HepG2 (cell line): Measurements from ENCODE around the gene GRHPR. TPM values are rescaled to one million over a fixed set of nuclear protein-coding genes. Genes with fewer than 3 reads are reported as not detected.

ENCODE experiments used
- ARID2 ChIP-seq: sonication (generic); formaldehyde crosslinking; IDR thresholded peaks from 2 replicates; pipeline ENCODE4 v1.8.1; 2022; ENCODE audit warnings: mild to moderate bottlenecking, missing genetic modification reagents, borderline replicate concordance
- ATM ChIP-seq: fragments of 450-650 bp; IDR thresholded peaks from 2 replicates; pipeline ENCODE4 v1.7.1; 2017; ENCODE audit warnings: mild to moderate bottlenecking, borderline replicate concordance
- BRCA1 ChIP-seq: sonication (generic); formaldehyde crosslinking; IDR thresholded peaks from 2 replicates; pipeline ENCODE4 v1.4.0; 2020; ENCODE audit warnings: missing genetic modification reagents
- BRD4 ChIP-seq: sonication (generic); formaldehyde crosslinking; IDR thresholded peaks from 2 replicates; pipeline ENCODE4 v1.4.0; 2020; ENCODE audit warnings: missing genetic modification reagents
- CEBPZ ChIP-seq: IDR thresholded peaks from 2 replicates; pipeline ENCODE4 v1.6.1; 2012; ENCODE audit warnings: low read length, improper control_type of control experiment
- MIER2 ChIP-seq: IDR thresholded peaks from 2 replicates; pipeline ENCODE4 v1.6.1; 2016; ENCODE audit warnings: missing biosample characterization, missing genetic modification reagents
- MTA1 ChIP-seq: sonication (generic); formaldehyde crosslinking; IDR thresholded peaks from 2 replicates; pipeline ENCODE4 v1.4.0; 2020; ENCODE audit warnings: missing genetic modification reagents, mild to moderate bottlenecking, borderline replicate concordance
- PAF1 ChIP-seq: IDR thresholded peaks from 2 replicates; pipeline ENCODE4 v1.6.1; 2016; ENCODE audit warnings: missing genetic modification reagents, missing compliant biosample characterization
- PAXIP1 ChIP-seq: sonication (generic); formaldehyde crosslinking; conservative IDR thresholded peaks from 2 replicates; pipeline ENCODE4 v1.4.0; 2020; ENCODE audit warnings: mild to moderate bottlenecking, missing genetic modification reagents, moderate library complexity
- RFX1 ChIP-seq: fragments of 450-650 bp; IDR thresholded peaks from 2 replicates; pipeline ENCODE4 v1.6.1; 2017
- SMARCC2 ChIP-seq: fragments of 450-650 bp; IDR thresholded peaks from 2 replicates; pipeline ENCODE4 v1.6.1; 2017; ENCODE audit warnings: antibody characterized with exemption, mild to moderate bottlenecking
- ZBED4 ChIP-seq: sonication (generic); formaldehyde crosslinking; IDR thresholded peaks from 2 replicates; pipeline ENCODE4 v1.4.0; 2020; ENCODE audit warnings: missing genetic modification reagents, borderline replicate concordance
- ZFP41 ChIP-seq: sonication (generic); formaldehyde crosslinking; IDR thresholded peaks from 2 replicates; pipeline ENCODE4 v1.4.0; 2020; ENCODE audit warnings: mild to moderate bottlenecking, missing genetic modification reagents, borderline replicate concordance
- ZFY ChIP-seq: sonication (generic); formaldehyde crosslinking; IDR thresholded peaks from 2 replicates; pipeline ENCODE4 v1.4.0; 2020; ENCODE audit warnings: missing genetic modification reagents
- ZKSCAN1 ChIP-seq: fragments of 150-350 bp; IDR thresholded peaks from 2 replicates; pipeline ENCODE4 v1.6.1; 2014; ENCODE audit warnings: low read length
- ZNF674 ChIP-seq: sonication (generic); formaldehyde crosslinking; IDR thresholded peaks from 2 replicates; pipeline ENCODE4 v1.5.0; 2020; ENCODE audit warnings: low read depth, mild to moderate bottlenecking, missing genetic modification reagents
- polyA plus RNA-seq, 8 experiments: library from polyadenylated mRNA; depleted of rRNA in 3 of 8; stranded (reverse) in 7 of 8; unstranded in 1 of 8; fragments of >200 nt; fragmentation: Illumina TruSeq in 4 of 8; extraction: Trizol in 4 of 8; gene quantifications; 2 replicates each; pipeline versions ENCODE4 v1.2.1 to v1.2.3, GENCODE V29; 2011 to 2016; ENCODE audit warnings: low read depth in 4 of 8, missing spikeins in 1 of 8, mixed read lengths in 1 of 8; ENCODE audit not compliant: insufficient read depth in 1 of 8
- total RNA-seq, 5 experiments: library from RNA; depleted of rRNA; stranded (reverse); fragments of >200 nt; fragmentation: Illumina TruSeq; extraction: Trizol; gene quantifications; 2 replicates each; pipeline ENCODE4 v1.2.3, GENCODE V29; 2016; ENCODE audit warnings: low read depth in 1 of 5

Gene GRHPR
- total and polyA plus RNA-seq, 2 of the 13 experiments (the other 11 are each of a cell fraction or from before 2014, with no cell fraction given) = 113 to 115 TPM

GRCh38 chr9:37485389-37486255, 63.1 kb downstream of the GRHPR start, which contains the start of gene POLR1E (continued):
- TF ChIP-seq CEBPZ (no peak), MTA1 (CRISPR knock-in tag) (peak; percentile 60; the same call in 1 of the 2 replicates), ZNF674 (CRISPR knock-in tag) (no peak), ARID2 (CRISPR knock-in tag) (no peak), RFX1 (no peak), ZKSCAN1 (no peak), MIER2 (CRISPR knock-in tag) (no peak), BRD4 (CRISPR knock-in tag) (0 out of 2 replicates have a peak, but pooled peaks have one; percentile 62), ATM (no peak), PAF1 (CRISPR knock-in tag) (no peak), SMARCC2 (no peak), PAXIP1 (CRISPR knock-in tag) (peak; percentile 51; the same call in 1 of the 2 replicates), ZFP41 (CRISPR knock-in tag) (no peak), ZBED4 (CRISPR knock-in tag) (no peak), BRCA1 (CRISPR knock-in tag) (no peak), ZFY (CRISPR knock-in tag) (peak; percentile 84)
